Gastroesophageal sphincter (tissue), 3 donors: Measurements from ENCODE around the gene CUX1.
"Not testable (repeated sequence)": the region's sequence is repeated elsewhere in the genome, so short reads cannot be mapped to it uniquely, and the experiment has no call there.

ENCODE experiments used
- CTCF ChIP-seq, 4 experiments: fragments of 200-600 bp in 2 of 4; fragments of 450-650 bp in 2 of 4; sonication (generic) in 1 of 4; IDR thresholded peaks; one replicate each; pipeline ENCODE4 v1.5.1; 2017 to 2019; ENCODE audit warnings: antibody characterized with exemption in 4 of 4, mild to moderate bottlenecking in 2 of 4, moderate library complexity in 2 of 4
- EP300 ChIP-seq: sonication (generic); formaldehyde crosslinking; IDR thresholded peaks from one replicate; pipeline ENCODE4 v1.6.1; 2017; ENCODE audit warnings: antibody characterized with exemption, mild to moderate bottlenecking
- POLR2A ChIP-seq, 2 donors: fragments of 450-650 bp; IDR thresholded peaks; one replicate each; pipeline ENCODE4 v1.6.1; 2017; ENCODE audit warnings: antibody characterized with exemption in 2 of 2, mild to moderate bottlenecking in 2 of 2, moderate library complexity in 1 of 2
- POLR2AphosphoS5 ChIP-seq: sonication (generic); formaldehyde crosslinking; IDR thresholded peaks from one replicate; pipeline ENCODE4 v1.6.1; 2017; ENCODE audit warnings: antibody characterized with exemption

- not testable (repeated sequence) for TF ChIP-seq CTCF (IDR thresholded peaks at IDR 0.05); POLR2A (IDR thresholded peaks at IDR 0.05); POLR2AphosphoS5; EP300
Measured at GRCh38 chr7:102183848-102184247, 366.4 kb downstream of the CUX1 start.
